22Rv1 (cell line): ENCODE measurements around the gene NRN1L.

Experiments used
- ZFX ChIP-seq: fragments of 450-650 bp; IDR thresholded peaks from 2 replicates; pipeline ENCODE4 v1.6.1; 2017; ENCODE audit warnings: antibody characterized with exemption, borderline replicate concordance
- TF ChIP-seq, protein P1 (sequence below): fragments of 450-650 bp; IDR thresholded peaks from 2 replicates; pipeline ENCODE4 v1.5.1; 2017; ENCODE audit warnings: mild to moderate bottlenecking

DNA sequence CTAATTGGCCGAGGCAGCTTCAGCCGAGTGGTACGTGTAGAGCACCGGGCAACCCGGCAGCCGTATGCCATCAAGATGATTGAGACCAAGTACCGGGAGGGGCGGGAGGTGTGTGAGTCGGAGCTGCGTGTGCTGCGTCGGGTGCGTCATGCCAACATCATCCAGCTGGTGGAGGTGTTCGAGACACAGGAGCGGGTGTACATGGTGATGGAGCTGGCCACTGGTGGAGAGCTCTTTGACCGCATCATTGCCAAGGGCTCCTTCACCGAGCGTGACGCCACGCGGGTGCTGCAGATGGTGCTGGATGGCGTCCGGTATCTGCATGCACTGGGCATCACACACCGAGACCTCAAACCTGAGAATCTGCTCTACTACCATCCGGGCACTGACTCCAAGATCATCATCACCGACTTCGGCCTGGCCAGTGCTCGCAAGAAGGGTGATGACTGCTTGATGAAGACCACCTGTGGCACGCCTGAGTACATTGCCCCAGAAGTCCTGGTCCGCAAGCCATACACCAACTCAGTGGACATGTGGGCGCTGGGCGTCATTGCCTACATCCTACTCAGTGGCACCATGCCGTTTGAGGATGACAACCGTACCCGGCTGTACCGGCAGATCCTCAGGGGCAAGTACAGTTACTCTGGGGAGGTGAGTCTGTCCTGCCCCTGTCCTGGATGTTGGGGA, 24.5 kb downstream of the NRN1L start:
- TF ChIP-seq ZFX, result no peak
- TF ChIP-seq, protein P1, sequence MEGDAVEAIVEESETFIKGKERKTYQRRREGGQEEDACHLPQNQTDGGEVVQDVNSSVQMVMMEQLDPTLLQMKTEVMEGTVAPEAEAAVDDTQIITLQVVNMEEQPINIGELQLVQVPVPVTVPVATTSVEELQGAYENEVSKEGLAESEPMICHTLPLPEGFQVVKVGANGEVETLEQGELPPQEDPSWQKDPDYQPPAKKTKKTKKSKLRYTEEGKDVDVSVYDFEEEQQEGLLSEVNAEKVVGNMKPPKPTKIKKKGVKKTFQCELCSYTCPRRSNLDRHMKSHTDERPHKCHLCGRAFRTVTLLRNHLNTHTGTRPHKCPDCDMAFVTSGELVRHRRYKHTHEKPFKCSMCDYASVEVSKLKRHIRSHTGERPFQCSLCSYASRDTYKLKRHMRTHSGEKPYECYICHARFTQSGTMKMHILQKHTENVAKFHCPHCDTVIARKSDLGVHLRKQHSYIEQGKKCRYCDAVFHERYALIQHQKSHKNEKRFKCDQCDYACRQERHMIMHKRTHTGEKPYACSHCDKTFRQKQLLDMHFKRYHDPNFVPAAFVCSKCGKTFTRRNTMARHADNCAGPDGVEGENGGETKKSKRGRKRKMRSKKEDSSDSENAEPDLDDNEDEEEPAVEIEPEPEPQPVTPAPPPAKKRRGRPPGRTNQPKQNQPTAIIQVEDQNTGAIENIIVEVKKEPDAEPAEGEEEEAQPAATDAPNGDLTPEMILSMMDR, result no peak
